Fibroblast of skin of left biceps (primary cell): ENCODE data around the gene RSU1.
A peak's percentile ranks its signal among the peaks of the same experiment; 100 is the strongest.
"Not testable (repeated sequence)": the region's sequence is repeated elsewhere in the genome, so short reads cannot be mapped to it uniquely, and the experiment has no call there.

Experiments
- DNase-seq, 2 experiments: peaks; one replicate each; pipeline ENCODE4 v3.0.0-alpha.2; 2013; ENCODE audit warnings: low read depth in 2 of 2

The RSU1 gene

GRCh38 chr10:16817125-16818019 is at the start of gene RSU1:
Gene RSU1 (minus strand): TSS chr10:16817424. CDS start chr10:16817081, 343 bp downstream.
- peak; percentile 100 for DNase-seq

GRCh38 chr10:16866541-16867275 is 49.5 kb upstream of the RSU1 start:
- DNase-seq = no peak

GRCh38 chr10:16865766-16866165 is 48.5 kb upstream of the RSU1 start:
- DNase-seq = no peak

GRCh38 chr10:16863766-16864165 is 46.5 kb upstream of the RSU1 start:
- no peak for DNase-seq

- DNase-seq = no peak
Measured at GRCh38 chr10:16857419-16857818, 40.2 kb upstream of the RSU1 start.

- peak in 1 of 2 experiments; percentile 45 for DNase-seq
Measured at GRCh38 chr10:16856567-16856966, 39.3 kb upstream of the RSU1 start.

GRCh38 chr10:16856092-16856491 is 38.9 kb upstream of the RSU1 start:
- DNase-seq = no peak

- no peak for DNase-seq
Measured at GRCh38 chr10:16854623-16855022, 37.4 kb upstream of the RSU1 start.

- DNase-seq = no peak
Measured at GRCh38 chr10:16853809-16854208, 36.6 kb upstream of the RSU1 start.

- DNase-seq = no peak
Measured at GRCh38 chr10:16853201-16853600, 36.0 kb upstream of the RSU1 start.

- DNase-seq = no peak
Measured at GRCh38 chr10:16852624-16853023, 35.4 kb upstream of the RSU1 start.

- DNase-seq = no peak
Measured at GRCh38 chr10:16848562-16849154, 31.4 kb upstream of the RSU1 start.

GRCh38 chr10:16847644-16848043 is 30.4 kb upstream of the RSU1 start:
- no peak for DNase-seq

GRCh38 chr10:16845248-16845647 is 28.0 kb upstream of the RSU1 start:
- no peak for DNase-seq

- DNase-seq = no peak
Measured at GRCh38 chr10:16843252-16843870, 26.1 kb upstream of the RSU1 start.

GRCh38 chr10:16835228-16835627 is 18.0 kb upstream of the RSU1 start:
- no peak for DNase-seq

GRCh38 chr10:16832351-16833080 is 15.3 kb upstream of the RSU1 start:
- peak; percentile 83 to 86 for DNase-seq

- DNase-seq = no peak
Measured at GRCh38 chr10:16828701-16829175, 11.5 kb upstream of the RSU1 start.

- DNase-seq = peak in 1 of 2 experiments; percentile 56
Measured at GRCh38 chr10:16828114-16828568, 10.9 kb upstream of the RSU1 start.

GRCh38 chr10:16827474-16827873 is 10.2 kb upstream of the RSU1 start:
- not testable (repeated sequence) for DNase-seq

- DNase-seq = no peak
Measured at GRCh38 chr10:16822726-16823360, 5.6 kb upstream of the RSU1 start.
